ENCODE measurements around the gene SDHB. TPM values are rescaled to one million over a fixed set of nuclear protein-coding genes. Genes with fewer than 3 reads are reported as not detected.
A peak's percentile ranks its signal among the peaks of the same experiment; 100 is the strongest.

The SDHB gene
- total RNA-seq, 1 experiment from 2014 or later, result 212 TPM

DNA sequence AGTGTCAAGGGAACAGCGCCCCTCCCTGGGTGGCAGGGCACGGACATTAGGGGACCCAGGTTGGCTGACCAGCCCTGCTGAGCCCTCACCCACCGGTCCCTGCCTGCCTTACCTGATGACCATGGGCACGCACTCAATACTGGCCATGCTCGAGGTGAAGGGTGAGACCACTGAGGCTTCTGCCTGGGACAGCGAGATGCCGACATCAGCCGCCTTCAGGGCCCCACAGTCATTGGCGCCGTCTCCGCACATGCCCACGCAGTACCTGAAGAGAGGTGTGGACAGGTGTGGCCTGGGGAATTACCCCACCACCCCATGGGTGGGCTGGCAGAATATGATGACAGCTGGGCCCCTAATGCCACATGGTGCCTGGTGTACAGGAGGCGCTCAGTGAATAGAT lies 65.6 kb downstream of the SDHB start:
- Histone ChIP-seq H3K4me3 (ENCODE audit: low read depth in 2 of 2, low read length in 2 of 2) (no peak overlapping the region), H3K9me3 (ENCODE audit: control insufficient read depth, insufficient read depth, low read depth, low read length) (no peaks in the 10 kb centered on the region), H3K36me3 (ENCODE audit: control insufficient read depth, insufficient read depth, low read length) (no peaks in the 10 kb centered on the region), H3K27ac (ENCODE audit: low read length) (no peak overlapping the region), H3K27me3 (ENCODE audit: control insufficient read depth, insufficient read depth, low read length) (no peaks in the 10 kb centered on the region), H3K4me1 (ENCODE audit: control insufficient read depth, insufficient read depth, low read length) (no peaks in the 10 kb centered on the region; the same call in 1 of the 2 replicates)
- no TSS peak for BruUV-seq (replicated peaks)
- in situ Hi-C loops (cut with HindIII; ENCODE audit: low pct_unique_long_range_greater_than_20kb, low sequenced_read_pairs) (no loop called here), intact Hi-C loops (cut with micrococcal nuclease; ENCODE audit: unreplicated experiment) (no loop called here)
- DNase-seq (ENCODE audit: low read depth, low spot score) (no peak), ATAC-seq (no peak)
- ChIA-PET CTCF (no interaction called here), POLR2A (no interaction called here)
- TF ChIP-seq POLR2AphosphoS5 (IDR thresholded peaks at IDR 0.05; ENCODE audit: low read depth, low read length) (no peak), SIN3A (IDR thresholded peaks at IDR 0.05; ENCODE audit: borderline replicate concordance, insufficient read depth, low read depth, low read length) (no peak), CTCF (IDR thresholded peaks at IDR 0.05) (no peak), REST (IDR thresholded peaks at IDR 0.05; ENCODE audit: insufficient read depth in 1 of 2, low read depth in 2 of 2, low read length in 1 of 2) (no peak), TCF7L2 (IDR thresholded peaks at IDR 0.05; ENCODE audit: low read depth, low read length) (no peak)

DNA sequence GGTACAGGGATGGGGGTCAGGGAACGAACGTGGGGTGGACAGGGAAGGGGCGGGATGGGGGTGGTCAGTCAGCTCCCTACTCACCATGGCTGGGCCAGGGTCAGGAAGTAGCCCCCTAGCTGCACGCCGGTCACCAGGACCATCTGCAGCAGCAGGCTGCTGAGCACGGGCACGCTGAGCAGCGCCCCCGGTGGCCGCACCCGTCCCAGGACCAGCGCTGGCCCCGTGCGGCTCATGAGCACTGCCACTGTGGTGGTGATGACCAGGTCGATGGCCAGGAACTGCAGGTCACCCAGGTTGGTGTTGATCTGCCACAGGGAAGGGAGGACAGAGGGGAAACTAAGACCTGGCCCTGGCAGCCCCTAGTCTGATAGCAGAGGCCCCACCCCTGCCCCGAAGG lies 66.9 kb downstream of the SDHB start:
- intact Hi-C loops (cut with micrococcal nuclease; ENCODE audit: unreplicated experiment) (no loop called here), in situ Hi-C loops (cut with HindIII; ENCODE audit: low pct_unique_long_range_greater_than_20kb, low sequenced_read_pairs) (no loop called here)
- Histone ChIP-seq H3K4me3 (ENCODE audit: low read depth in 2 of 2, low read length in 2 of 2) (no peak overlapping the region), H3K27ac (ENCODE audit: low read length) (no peak overlapping the region), H3K27me3 (ENCODE audit: control insufficient read depth, insufficient read depth, low read length) (no peaks in the 10 kb centered on the region), H3K36me3 (ENCODE audit: control insufficient read depth, insufficient read depth, low read length) (no peaks in the 10 kb centered on the region), H3K9me3 (ENCODE audit: control insufficient read depth, insufficient read depth, low read depth, low read length) (no peaks in the 10 kb centered on the region), H3K4me1 (ENCODE audit: control insufficient read depth, insufficient read depth, low read length) (no peaks in the 10 kb centered on the region; the same call in 1 of the 2 replicates)
- POLR2A ChIA-PET, result no interaction called here
- peak; percentile 69 for ATAC-seq
- peak; percentile 86; the same call in 1 of the 2 replicates for TF ChIP-seq CTCF (IDR thresholded peaks at IDR 0.05)
- no peak for TF ChIP-seq SIN3A (IDR thresholded peaks at IDR 0.05; ENCODE audit: borderline replicate concordance, insufficient read depth, low read depth, low read length)
- no peak for TF ChIP-seq REST (IDR thresholded peaks at IDR 0.05; ENCODE audit: insufficient read depth in 1 of 2, low read depth in 2 of 2, low read length in 1 of 2)
- no peak for TF ChIP-seq TCF7L2 (IDR thresholded peaks at IDR 0.05; ENCODE audit: low read depth, low read length)
- TF ChIP-seq POLR2AphosphoS5 (IDR thresholded peaks at IDR 0.05; ENCODE audit: low read depth, low read length), result no peak
- no TSS peak for BruUV-seq (replicated peaks)
- DNase-seq (ENCODE audit: low read depth, low spot score), result no peak
- CTCF ChIA-PET, result interaction anchor here (0.6 kb wide), 2 partner anchors 66 to 1733 kb away, joined by 3 to 9 read pairs; no protein-coding TSS in a partner anchor
